GM12878 (cell line): ENCODE measurements around the gene SYN1. TPM values are rescaled to one million over a fixed set of nuclear protein-coding genes. Genes with fewer than 3 reads are reported as not detected.

Experiments used
- CREB1 ChIP-seq: IDR thresholded peaks from 2 replicates; pipeline ENCODE4 v1.6.1; 2012; ENCODE audit warnings: low read depth, mild to moderate bottlenecking, inconsistent platforms
- FOXK2 ChIP-seq: fragments of 450-650 bp; IDR thresholded peaks from 2 replicates; pipeline ENCODE4 v1.6.1; 2017; ENCODE audit warnings: mild to moderate bottlenecking, moderate library complexity
- GABPA ChIP-seq: IDR thresholded peaks from 2 replicates; pipeline ENCODE4 v1.6.1; 2014; ENCODE audit warnings: antibody characterized with exemption, low read depth, mild to moderate bottlenecking, inconsistent platforms
- JUNB ChIP-seq: IDR thresholded peaks from 2 replicates; pipeline ENCODE4 v1.6.1; 2016; ENCODE audit warnings: antibody characterized with exemption, mild to moderate bottlenecking
- KLF5 ChIP-seq: fragments of 450-650 bp; IDR thresholded peaks from 2 replicates; pipeline ENCODE4 v1.6.1; 2014; ENCODE audit warnings: mild to moderate bottlenecking; ENCODE audit not compliant: partially characterized antibody
- PAX5 ChIP-seq: IDR thresholded peaks from 2 replicates; pipeline ENCODE4 v1.6.1; 2011; ENCODE audit warnings: low read depth, low read length, borderline replicate concordance
- POLR2AphosphoS2 ChIP-seq: IDR thresholded peaks from 2 replicates; pipeline ENCODE4 v1.6.1; 2011; ENCODE audit warnings: low read depth, mild to moderate bottlenecking, low read length, improper control_type of control experiment, moderate library complexity
- RELA ChIP-seq: fragments of 450-650 bp; IDR thresholded peaks from 2 replicates; pipeline ENCODE4 v1.8.0; 2014; ENCODE audit warnings: borderline replicate concordance; ENCODE audit not compliant: partially characterized antibody
- RFX5 ChIP-seq: IDR thresholded peaks from 2 replicates; pipeline ENCODE4 v1.6.1; 2011; ENCODE audit warnings: low read depth, low read length, improper control_type of control experiment
- SP1 ChIP-seq: IDR thresholded peaks from one replicate; pipeline ENCODE4 v1.6.1; 2011; ENCODE audit warnings: low read depth, low read length
- WRNIP1 ChIP-seq: IDR thresholded peaks from 2 replicates; pipeline ENCODE4 v1.6.1; 2011; ENCODE audit warnings: low read depth, low read length, improper control_type of control experiment, borderline replicate concordance
- ZBTB40 ChIP-seq: fragments of 450-650 bp; IDR thresholded peaks from 2 replicates; pipeline ENCODE4 v1.6.1; 2016; ENCODE audit warnings: mild to moderate bottlenecking, moderate library complexity, borderline replicate concordance
- ZNF687 ChIP-seq: fragments of 450-650 bp; IDR thresholded peaks from 2 replicates; pipeline ENCODE4 v1.6.1; 2017; ENCODE audit warnings: mild to moderate bottlenecking, moderate library complexity
- polyA plus RNA-seq, 11 experiments: library from polyadenylated mRNA; depleted of rRNA in 4 of 11; unstranded in 6 of 11; stranded (reverse) in 5 of 11; fragments of >200 nt; fragmentation: Nextera tagmentation in 4 of 11; fragmentation: Illumina TruSeq in 1 of 11; extraction: Ambion mirVana in 4 of 11; extraction: Trizol in 1 of 11; gene quantifications; 1 replicate in 1 of 11; 2 replicates in 10 of 11; pipeline versions ENCODE4 v1.2.1 to v1.2.3, GENCODE V29; 2011 to 2016; ENCODE audit warnings: inconsistent platforms in 2 of 11, missing spikeins in 2 of 11, low read depth in 1 of 11
- total RNA-seq, 4 experiments: library from RNA; depleted of rRNA in 3 of 4; stranded (reverse); fragments of >200 nt in 3 of 4; fragmentation: Illumina TruSeq in 1 of 4; extraction: Trizol in 1 of 4; gene quantifications; 2 replicates each; pipeline versions ENCODE4 v1.2.1 to v1.2.3, GENCODE V29; 2013 to 2021
- TF ChIP-seq, protein P1 (sequence below): IDR thresholded peaks from 2 replicates; pipeline ENCODE4 v1.6.1; 2012; ENCODE audit warnings: improper control_type of control experiment, low read depth, low read length; ENCODE audit not compliant: insufficient replicate concordance
- TF ChIP-seq, protein P2 (sequence below): fragments of 450-650 bp; IDR thresholded peaks from 2 replicates; pipeline ENCODE4 v1.6.1; 2017; ENCODE audit warnings: borderline replicate concordance

Gene SYN1
- total and polyA plus RNA-seq, 10 of the 15 experiments (the other 5 are each of a cell fraction or from before 2014, with no cell fraction given) = 0.09 to 0.57 (median 0.16) TPM; not detected in 3

- TF ChIP-seq ZNF687 (no peak), RELA (no peak), WRNIP1 (no peak), JUNB (no peak), SP1 (peak; percentile 76), GABPA (peak; percentile 53), PAX5 (no peak), FOXK2 (peak; percentile 60), KLF5 (peak; percentile 65), RFX5 (peak; percentile 46; the same call in 1 of the 2 replicates), CREB1 (peak; percentile 97), ZBTB40 (peak; percentile 31; the same call in 1 of the 2 replicates), POLR2AphosphoS2 (peak; percentile 89)
- TF ChIP-seq, protein P1, sequence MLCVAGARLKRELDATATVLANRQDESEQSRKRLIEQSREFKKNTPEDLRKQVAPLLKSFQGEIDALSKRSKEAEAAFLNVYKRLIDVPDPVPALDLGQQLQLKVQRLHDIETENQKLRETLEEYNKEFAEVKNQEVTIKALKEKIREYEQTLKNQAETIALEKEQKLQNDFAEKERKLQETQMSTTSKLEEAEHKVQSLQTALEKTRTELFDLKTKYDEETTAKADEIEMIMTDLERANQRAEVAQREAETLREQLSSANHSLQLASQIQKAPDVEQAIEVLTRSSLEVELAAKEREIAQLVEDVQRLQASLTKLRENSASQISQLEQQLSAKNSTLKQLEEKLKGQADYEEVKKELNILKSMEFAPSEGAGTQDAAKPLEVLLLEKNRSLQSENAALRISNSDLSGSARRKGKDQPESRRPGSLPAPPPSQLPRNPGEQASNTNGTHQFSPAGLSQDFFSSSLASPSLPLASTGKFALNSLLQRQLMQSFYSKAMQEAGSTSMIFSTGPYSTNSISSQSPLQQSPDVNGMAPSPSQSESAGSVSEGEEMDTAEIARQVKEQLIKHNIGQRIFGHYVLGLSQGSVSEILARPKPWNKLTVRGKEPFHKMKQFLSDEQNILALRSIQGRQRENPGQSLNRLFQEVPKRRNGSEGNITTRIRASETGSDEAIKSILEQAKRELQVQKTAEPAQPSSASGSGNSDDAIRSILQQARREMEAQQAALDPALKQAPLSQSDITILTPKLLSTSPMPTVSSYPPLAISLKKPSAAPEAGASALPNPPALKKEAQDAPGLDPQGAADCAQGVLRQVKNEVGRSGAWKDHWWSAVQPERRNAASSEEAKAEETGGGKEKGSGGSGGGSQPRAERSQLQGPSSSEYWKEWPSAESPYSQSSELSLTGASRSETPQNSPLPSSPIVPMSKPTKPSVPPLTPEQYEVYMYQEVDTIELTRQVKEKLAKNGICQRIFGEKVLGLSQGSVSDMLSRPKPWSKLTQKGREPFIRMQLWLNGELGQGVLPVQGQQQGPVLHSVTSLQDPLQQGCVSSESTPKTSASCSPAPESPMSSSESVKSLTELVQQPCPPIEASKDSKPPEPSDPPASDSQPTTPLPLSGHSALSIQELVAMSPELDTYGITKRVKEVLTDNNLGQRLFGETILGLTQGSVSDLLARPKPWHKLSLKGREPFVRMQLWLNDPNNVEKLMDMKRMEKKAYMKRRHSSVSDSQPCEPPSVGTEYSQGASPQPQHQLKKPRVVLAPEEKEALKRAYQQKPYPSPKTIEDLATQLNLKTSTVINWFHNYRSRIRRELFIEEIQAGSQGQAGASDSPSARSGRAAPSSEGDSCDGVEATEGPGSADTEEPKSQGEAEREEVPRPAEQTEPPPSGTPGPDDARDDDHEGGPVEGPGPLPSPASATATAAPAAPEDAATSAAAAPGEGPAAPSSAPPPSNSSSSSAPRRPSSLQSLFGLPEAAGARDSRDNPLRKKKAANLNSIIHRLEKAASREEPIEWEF = no peak
- TF ChIP-seq, protein P2, sequence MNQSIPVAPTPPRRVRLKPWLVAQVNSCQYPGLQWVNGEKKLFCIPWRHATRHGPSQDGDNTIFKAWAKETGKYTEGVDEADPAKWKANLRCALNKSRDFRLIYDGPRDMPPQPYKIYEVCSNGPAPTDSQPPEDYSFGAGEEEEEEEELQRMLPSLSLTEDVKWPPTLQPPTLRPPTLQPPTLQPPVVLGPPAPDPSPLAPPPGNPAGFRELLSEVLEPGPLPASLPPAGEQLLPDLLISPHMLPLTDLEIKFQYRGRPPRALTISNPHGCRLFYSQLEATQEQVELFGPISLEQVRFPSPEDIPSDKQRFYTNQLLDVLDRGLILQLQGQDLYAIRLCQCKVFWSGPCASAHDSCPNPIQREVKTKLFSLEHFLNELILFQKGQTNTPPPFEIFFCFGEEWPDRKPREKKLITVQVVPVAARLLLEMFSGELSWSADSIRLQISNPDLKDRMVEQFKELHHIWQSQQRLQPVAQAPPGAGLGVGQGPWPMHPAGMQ = no peak
Measured at GRCh38 chrX:47658684-47659420, 39.2 kb upstream of the SYN1 start, which contains the start of gene UXT (continued).
